Left ventricle myocardium inferior (tissue), 1 donor: ENCODE data around the gene RPL22. TPM values are rescaled to one million over a fixed set of nuclear protein-coding genes. Genes with fewer than 3 reads are reported as not detected.

Experiments
- DNase-seq: peaks from one replicate; pipeline ENCODE4 v3.0.0-alpha.2; 2020
- H3K27ac ChIP-seq: fragments of 200-600 bp; replicated peaks from 2 replicates; pipeline ENCODE4 v1.8.0; 2021
- H3K27me3 ChIP-seq: fragments of 200-600 bp; 2 replicates; pipeline ENCODE4 v1.8.0; 2021; ENCODE audit warnings: low read depth
- H3K36me3 ChIP-seq: fragments of 200-600 bp; 2 replicates; pipeline ENCODE4 v1.8.0; 2021
- H3K4me1 ChIP-seq: fragments of 200-600 bp; 2 replicates; pipeline ENCODE4 v1.8.0; 2021
- H3K4me3 ChIP-seq: fragments of 200-600 bp; 2 replicates; pipeline ENCODE4 v1.8.0; 2021; ENCODE audit warnings: mild to moderate bottlenecking, moderate library complexity
- H3K9me3 ChIP-seq: fragments of 200-600 bp; replicated peaks from 2 replicates; pipeline ENCODE4 v1.8.0; 2021
- intact Hi-C: fragments of 100-400 bp; cut with micrococcal nuclease; formaldehyde crosslinking; loops from one replicate; pipeline ENCODE4 v1.11.0; 2022
- total RNA-seq: library from RNA; stranded (reverse); fragmentation: NEBNext Ultra II Directional; extraction: Animal tissue kit (Norgen Biotek cat#: 25700); gene quantifications from one replicate; pipeline ENCODE4 v1.2.1, GENCODE V29; 2021
- TF ChIP-seq, protein P1 (sequence below): fragments of 200-600 bp; IDR thresholded peaks from 2 replicates; pipeline ENCODE4 v1.8.0; 2021; ENCODE audit warnings: antibody characterized with exemption, mild to moderate bottlenecking, borderline replicate concordance
- donor health status: DM: no; HTN: yes; CAD: no; lungs with severe emphysema.

RPL22 gene
- total RNA-seq, 1 donor from 2014 or later: 250 TPM

DNA sequence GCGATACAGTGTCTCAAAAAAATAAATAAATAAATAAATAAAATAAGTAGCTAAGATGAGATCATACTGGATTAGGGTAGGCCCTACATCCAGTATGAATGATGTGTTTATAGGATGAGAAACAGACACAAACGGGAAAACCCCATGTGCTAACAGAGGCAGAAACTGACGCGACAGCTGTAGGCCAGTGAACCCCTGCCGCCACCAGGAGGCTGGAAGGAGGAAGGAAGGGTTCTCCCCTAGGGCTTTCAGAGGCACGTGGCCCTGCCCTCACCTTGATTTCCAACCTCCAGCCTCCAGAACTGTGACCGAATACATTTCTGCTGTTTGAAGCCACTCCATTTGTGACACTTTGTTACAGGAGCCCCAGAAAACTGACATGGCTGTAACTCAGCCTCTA lies 57.8 kb downstream of the RPL22 start:
- peaks cover 42% of the 10 kb centered on the region for H3K27me3 ChIP-seq
- no peak overlapping the region for H3K27ac ChIP-seq
- intact Hi-C loops: no loop called here
- H3K4me1 ChIP-seq: no peaks in the 10 kb centered on the region
- H3K36me3 ChIP-seq: no peaks in the 10 kb centered on the region
- TF ChIP-seq, protein P1, sequence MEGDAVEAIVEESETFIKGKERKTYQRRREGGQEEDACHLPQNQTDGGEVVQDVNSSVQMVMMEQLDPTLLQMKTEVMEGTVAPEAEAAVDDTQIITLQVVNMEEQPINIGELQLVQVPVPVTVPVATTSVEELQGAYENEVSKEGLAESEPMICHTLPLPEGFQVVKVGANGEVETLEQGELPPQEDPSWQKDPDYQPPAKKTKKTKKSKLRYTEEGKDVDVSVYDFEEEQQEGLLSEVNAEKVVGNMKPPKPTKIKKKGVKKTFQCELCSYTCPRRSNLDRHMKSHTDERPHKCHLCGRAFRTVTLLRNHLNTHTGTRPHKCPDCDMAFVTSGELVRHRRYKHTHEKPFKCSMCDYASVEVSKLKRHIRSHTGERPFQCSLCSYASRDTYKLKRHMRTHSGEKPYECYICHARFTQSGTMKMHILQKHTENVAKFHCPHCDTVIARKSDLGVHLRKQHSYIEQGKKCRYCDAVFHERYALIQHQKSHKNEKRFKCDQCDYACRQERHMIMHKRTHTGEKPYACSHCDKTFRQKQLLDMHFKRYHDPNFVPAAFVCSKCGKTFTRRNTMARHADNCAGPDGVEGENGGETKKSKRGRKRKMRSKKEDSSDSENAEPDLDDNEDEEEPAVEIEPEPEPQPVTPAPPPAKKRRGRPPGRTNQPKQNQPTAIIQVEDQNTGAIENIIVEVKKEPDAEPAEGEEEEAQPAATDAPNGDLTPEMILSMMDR: no peak
- no peak overlapping the region for H3K4me3 ChIP-seq
- no peaks in the 10 kb centered on the region for H3K9me3 ChIP-seq
- no peak for DNase-seq

DNA sequence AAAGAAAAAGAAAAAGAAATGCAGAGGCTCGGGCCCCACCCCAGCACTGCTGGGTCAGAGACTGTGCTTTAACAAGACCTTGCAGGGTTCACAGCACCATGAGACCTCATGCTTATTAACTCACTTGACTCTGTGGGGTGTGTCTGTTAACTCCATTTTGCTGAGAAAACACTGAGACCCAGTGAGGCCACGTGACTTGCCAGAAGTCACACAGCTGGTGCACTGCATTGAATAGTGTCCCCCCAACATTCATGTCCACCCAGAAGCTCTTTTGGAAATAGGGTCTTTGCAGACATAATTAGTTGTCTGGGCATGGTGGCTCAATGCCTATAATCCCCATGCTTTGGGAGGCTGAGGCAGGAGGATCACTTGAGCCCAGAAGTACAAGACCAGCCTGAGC lies 59.0 kb downstream of the RPL22 start:
- Histone ChIP-seq H3K4me1 (no peaks in the 10 kb centered on the region), H3K9me3 (no peaks in the 10 kb centered on the region), H3K4me3 (no peak overlapping the region), H3K36me3 (no peaks in the 10 kb centered on the region), H3K27me3 (peaks cover 39% of the 10 kb centered on the region), H3K27ac (no peak overlapping the region)
- no peak for DNase-seq
- TF ChIP-seq, protein P1: no peak
- intact Hi-C loops: no loop called here

DNA sequence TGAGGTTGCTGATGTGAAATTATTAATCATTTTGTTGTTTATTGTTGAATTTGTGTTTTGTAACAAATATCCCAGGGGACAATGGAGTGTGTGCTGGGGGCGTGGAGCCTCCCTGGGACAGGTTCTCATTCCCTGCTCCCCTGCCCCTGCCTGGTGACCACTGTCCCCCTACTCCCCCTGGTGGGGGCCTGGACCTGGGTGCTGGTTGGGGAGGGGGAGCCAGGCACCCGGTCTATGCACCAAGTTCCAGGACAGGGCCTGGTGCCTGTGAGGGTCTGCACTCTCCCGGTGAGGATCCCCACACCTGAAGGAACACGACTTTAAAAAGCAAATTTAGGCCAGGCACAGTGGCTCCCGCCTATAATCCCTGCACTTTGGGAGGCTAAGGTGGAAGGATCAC lies 61.6 kb downstream of the RPL22 start:
- Histone ChIP-seq H3K4me3 (no peak overlapping the region), H3K27ac (no peak overlapping the region), H3K36me3 (no peaks in the 10 kb centered on the region), H3K4me1 (no peaks in the 10 kb centered on the region), H3K27me3 (peaks cover 37% of the 10 kb centered on the region), H3K9me3 (peaks cover 2% of the 10 kb centered on the region)
- TF ChIP-seq, protein P1: no peak
- intact Hi-C loops: no loop called here
- no peak for DNase-seq

DNA sequence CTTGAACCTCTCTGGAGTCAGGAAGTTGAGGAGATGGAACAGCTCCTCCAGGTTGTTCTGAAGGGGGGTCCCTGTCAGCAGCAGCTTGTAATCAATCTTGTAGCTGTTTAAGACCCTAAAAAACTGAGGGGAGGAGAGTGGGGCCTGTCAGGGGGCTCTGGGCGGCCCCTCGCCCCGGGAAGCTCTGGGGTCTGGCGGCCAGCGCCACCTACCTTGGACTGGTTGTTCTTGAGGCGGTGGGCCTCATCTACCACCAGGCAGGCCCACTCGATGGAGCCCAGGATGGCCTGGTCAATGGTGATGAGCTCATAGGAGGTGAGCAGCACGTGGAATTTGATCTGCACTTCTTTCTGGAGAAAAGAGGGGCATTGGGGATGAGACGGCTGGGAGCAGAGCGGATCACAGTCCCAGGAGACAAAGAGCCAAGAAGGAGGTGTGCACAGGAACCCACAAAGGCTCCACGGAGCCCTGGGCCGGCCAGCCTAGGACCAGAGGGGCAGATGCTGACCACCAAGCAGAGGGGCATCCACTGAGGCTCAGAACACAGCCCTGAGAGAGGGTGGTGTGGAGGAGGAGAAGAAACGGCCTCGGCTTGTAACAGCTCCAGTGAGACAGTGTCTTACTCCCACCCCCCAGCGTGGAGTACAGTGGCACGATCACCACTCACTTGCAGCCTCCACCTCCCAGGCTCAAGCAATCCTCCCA lies 62.7 kb downstream of the RPL22 start:
- H3K4me3 ChIP-seq: no peak overlapping the region
- TF ChIP-seq, protein P1: no peak
- no peak overlapping the region for H3K27ac ChIP-seq
- H3K36me3 ChIP-seq: no peaks in the 10 kb centered on the region
- peaks cover 13% of the 10 kb centered on the region for H3K9me3 ChIP-seq
- peaks cover 38% of the 10 kb centered on the region for H3K27me3 ChIP-seq
- no peaks in the 10 kb centered on the region for H3K4me1 ChIP-seq
- no peak for DNase-seq
- intact Hi-C loops: no loop called here

Other genes with a start within 250 kb of the RPL22 start
- 3.7 TPM for gene NPHP4, start 207.2 kb downstream of the RPL22 start, total RNA-seq
- gene KCNAB2, start 153.7 kb downstream of the RPL22 start, total RNA-seq: 31.0 TPM
- gene CHD5, start 19.3 kb downstream of the RPL22 start, total RNA-seq: 0.19 TPM
- gene RNF207, start 6.5 kb upstream of the RPL22 start, total RNA-seq: 83.3 TPM
- 70.3 TPM for gene ICMT, start 36.4 kb upstream of the RPL22 start, total RNA-seq
- gene HES3, start 44.6 kb upstream of the RPL22 start, total RNA-seq: not detected
- gene GPR153, start 61.5 kb upstream of the RPL22 start, total RNA-seq: 4.8 TPM
- gene ACOT7, start 194.2 kb upstream of the RPL22 start, total RNA-seq: 8.6 TPM
- not detected for gene HES2, start 220.3 kb upstream of the RPL22 start, total RNA-seq
- gene ESPN, start 225.2 kb upstream of the RPL22 start, total RNA-seq: 0.41 TPM